Panc1 (cell line): ENCODE data around the gene ILDR1. TPM values are rescaled to one million over a fixed set of nuclear protein-coding genes. Genes with fewer than 3 reads are reported as not detected.

Experiments
- ATAC-seq: fragments of 200-7000 bp; cut with Tn5 transposase; 2 replicates; pipeline ENCODE4 v1.9.1; 2020; ENCODE audit warnings: mild to moderate bottlenecking, moderate library complexity
- BruUV-seq: library from RNA; stranded (reverse); fragments of 400-500 nt; replicated peaks from 2 replicates; lab custom pipeline; 2021; lab: Mats Ljungman, UMichigan
- CTCF ChIA-PET: fragments of 300-600 bp; sonication (Branson Sonifier 250); formaldehyde crosslinking; loops from one replicate; lab custom pipeline; 2022; ENCODE audit warnings: antibody characterized with exemption; lab: Charles Lee
- POLR2A ChIA-PET: fragments of 300-600 bp; sonication (Branson Sonifier 250); formaldehyde crosslinking; loops from one replicate; lab custom pipeline; 2022; ENCODE audit warnings: antibody characterized with exemption; lab: Charles Lee
- DNase-seq: peaks from one replicate; pipeline ENCODE4 v3.0.0-alpha.2; 2010; ENCODE audit warnings: low read depth, low spot score
- H3K27ac ChIP-seq: 2 replicates; pipeline ENCODE4 v1.5.1; 2011; ENCODE audit warnings: mild to moderate bottlenecking, low read length, inconsistent platforms
- H3K27me3 ChIP-seq: fragments of 200-500 bp; sonication (Bioruptor generic); 2 replicates; pipeline ENCODE4 v1.6.0; 2014; ENCODE audit warnings: low read length, inconsistent platforms; ENCODE audit not compliant: control insufficient read depth, insufficient read depth
- H3K36me3 ChIP-seq: fragments of 200-500 bp; sonication (Bioruptor generic); 2 replicates; pipeline ENCODE4 v1.5.1; 2014; ENCODE audit warnings: inconsistent platforms, mild to moderate bottlenecking, low read length, moderate library complexity; ENCODE audit not compliant: control insufficient read depth, insufficient read depth
- H3K4me1 ChIP-seq: 2 replicates; pipeline ENCODE4 v1.5.1; 2011; ENCODE audit warnings: inconsistent platforms, mild to moderate bottlenecking, low read length, moderate library complexity; ENCODE audit not compliant: control insufficient read depth, insufficient read depth
- H3K4me3 ChIP-seq, 2 experiments: 2 replicates each; pipeline ENCODE4 v1.5.1; 2011 to 2012; ENCODE audit warnings: low read depth in 2 of 2, low read length in 2 of 2, mild to moderate bottlenecking in 2 of 2, inconsistent platforms in 1 of 2, moderate library complexity in 1 of 2
- H3K9me3 ChIP-seq: fragments of 200-500 bp; sonication (Bioruptor generic); 2 replicates; pipeline ENCODE4 v1.5.1; 2014; ENCODE audit warnings: low read depth, mild to moderate bottlenecking, inconsistent platforms, low read length, moderate library complexity; ENCODE audit not compliant: control insufficient read depth, insufficient read depth
- POLR2AphosphoS5 ChIP-seq: IDR thresholded peaks from 2 replicates; pipeline ENCODE4 v1.6.1; 2012; ENCODE audit warnings: mild to moderate bottlenecking, low read depth, low read length, moderate library complexity
- SIN3A ChIP-seq: IDR thresholded peaks from 2 replicates; pipeline ENCODE4 v1.6.1; 2012; ENCODE audit warnings: low read depth, mild to moderate bottlenecking, low read length, moderate library complexity, borderline replicate concordance; ENCODE audit not compliant: insufficient read depth
- TCF7L2 ChIP-seq: IDR thresholded peaks from 2 replicates; pipeline ENCODE4 v1.6.1; 2011; ENCODE audit warnings: mild to moderate bottlenecking, low read depth, low read length, inconsistent platforms
- in situ Hi-C: cut with HindIII; loops from 2 replicates; pipeline ENCODE4 v1.10.0; 2016; ENCODE audit warnings: low sequenced_read_pairs, low pct_unique_long_range_greater_than_20kb
- intact Hi-C: fragments of 100-400 bp; cut with micrococcal nuclease; formaldehyde crosslinking; loops from one replicate; pipeline ENCODE4 v1.10.0; 2022; ENCODE audit not compliant: unreplicated experiment
- total RNA-seq: library from RNA; stranded (reverse); gene quantifications from one replicate; pipeline ENCODE4 v1.2.1, GENCODE V29; 2021; ENCODE audit not compliant: unreplicated experiment
- TF ChIP-seq, protein P1 (sequence below), 2 experiments: IDR thresholded peaks; 2 replicates each; pipeline ENCODE4 v1.6.1; 2011 to 2012; ENCODE audit warnings: low read depth in 2 of 2, control low read depth in 1 of 2, low read length in 1 of 2, mild to moderate bottlenecking in 1 of 2, moderate library complexity in 1 of 2; ENCODE audit not compliant: insufficient read depth in 1 of 2
- TF ChIP-seq, protein P2 (sequence below): fragments of 450-650 bp; IDR thresholded peaks from 2 replicates; pipeline ENCODE4 v1.5.1; 2017; ENCODE audit warnings: mild to moderate bottlenecking

ILDR1 gene
- total RNA-seq, 1 experiment from 2014 or later, result not detected

DNA sequence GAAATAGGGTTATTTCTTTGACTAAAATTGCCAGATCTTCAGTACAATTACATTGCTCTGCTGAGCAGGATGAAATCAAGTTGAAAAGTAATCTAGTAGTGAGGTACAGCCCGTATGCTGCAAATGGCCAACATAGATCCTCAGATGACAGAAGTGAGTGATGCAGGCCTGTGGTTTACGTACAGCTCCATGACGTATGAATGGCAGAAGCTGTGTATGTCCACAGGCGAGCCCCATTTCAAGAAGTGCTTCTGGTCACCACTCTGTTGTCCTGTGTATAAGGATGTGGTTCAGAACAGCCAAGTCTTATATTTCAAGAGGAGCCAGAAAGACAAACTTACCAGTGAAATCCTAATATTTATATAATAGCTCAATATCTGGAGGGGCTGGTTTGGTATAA is 42.3 kb upstream of the ILDR1 start:
- ATAC-seq (no peak), DNase-seq (no peak)
- Histone ChIP-seq H3K9me3 (no peaks in the 10 kb centered on the region), H3K4me3 (no peak overlapping the region), H3K36me3 (no peaks in the 10 kb centered on the region), H3K27me3 (no peaks in the 10 kb centered on the region), H3K27ac (no peak overlapping the region), H3K4me1 (no peaks in the 10 kb centered on the region)
- TF ChIP-seq POLR2AphosphoS5, result no peak
- TF ChIP-seq, protein P1, sequence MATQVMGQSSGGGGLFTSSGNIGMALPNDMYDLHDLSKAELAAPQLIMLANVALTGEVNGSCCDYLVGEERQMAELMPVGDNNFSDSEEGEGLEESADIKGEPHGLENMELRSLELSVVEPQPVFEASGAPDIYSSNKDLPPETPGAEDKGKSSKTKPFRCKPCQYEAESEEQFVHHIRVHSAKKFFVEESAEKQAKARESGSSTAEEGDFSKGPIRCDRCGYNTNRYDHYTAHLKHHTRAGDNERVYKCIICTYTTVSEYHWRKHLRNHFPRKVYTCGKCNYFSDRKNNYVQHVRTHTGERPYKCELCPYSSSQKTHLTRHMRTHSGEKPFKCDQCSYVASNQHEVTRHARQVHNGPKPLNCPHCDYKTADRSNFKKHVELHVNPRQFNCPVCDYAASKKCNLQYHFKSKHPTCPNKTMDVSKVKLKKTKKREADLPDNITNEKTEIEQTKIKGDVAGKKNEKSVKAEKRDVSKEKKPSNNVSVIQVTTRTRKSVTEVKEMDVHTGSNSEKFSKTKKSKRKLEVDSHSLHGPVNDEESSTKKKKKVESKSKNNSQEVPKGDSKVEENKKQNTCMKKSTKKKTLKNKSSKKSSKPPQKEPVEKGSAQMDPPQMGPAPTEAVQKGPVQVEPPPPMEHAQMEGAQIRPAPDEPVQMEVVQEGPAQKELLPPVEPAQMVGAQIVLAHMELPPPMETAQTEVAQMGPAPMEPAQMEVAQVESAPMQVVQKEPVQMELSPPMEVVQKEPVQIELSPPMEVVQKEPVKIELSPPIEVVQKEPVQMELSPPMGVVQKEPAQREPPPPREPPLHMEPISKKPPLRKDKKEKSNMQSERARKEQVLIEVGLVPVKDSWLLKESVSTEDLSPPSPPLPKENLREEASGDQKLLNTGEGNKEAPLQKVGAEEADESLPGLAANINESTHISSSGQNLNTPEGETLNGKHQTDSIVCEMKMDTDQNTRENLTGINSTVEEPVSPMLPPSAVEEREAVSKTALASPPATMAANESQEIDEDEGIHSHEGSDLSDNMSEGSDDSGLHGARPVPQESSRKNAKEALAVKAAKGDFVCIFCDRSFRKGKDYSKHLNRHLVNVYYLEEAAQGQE (IDR thresholded peaks at IDR 0.05; ENCODE audit: insufficient read depth in 1 of 2, low read depth in 2 of 2, low read length in 1 of 2), result no peak
- TF ChIP-seq, protein P2, sequence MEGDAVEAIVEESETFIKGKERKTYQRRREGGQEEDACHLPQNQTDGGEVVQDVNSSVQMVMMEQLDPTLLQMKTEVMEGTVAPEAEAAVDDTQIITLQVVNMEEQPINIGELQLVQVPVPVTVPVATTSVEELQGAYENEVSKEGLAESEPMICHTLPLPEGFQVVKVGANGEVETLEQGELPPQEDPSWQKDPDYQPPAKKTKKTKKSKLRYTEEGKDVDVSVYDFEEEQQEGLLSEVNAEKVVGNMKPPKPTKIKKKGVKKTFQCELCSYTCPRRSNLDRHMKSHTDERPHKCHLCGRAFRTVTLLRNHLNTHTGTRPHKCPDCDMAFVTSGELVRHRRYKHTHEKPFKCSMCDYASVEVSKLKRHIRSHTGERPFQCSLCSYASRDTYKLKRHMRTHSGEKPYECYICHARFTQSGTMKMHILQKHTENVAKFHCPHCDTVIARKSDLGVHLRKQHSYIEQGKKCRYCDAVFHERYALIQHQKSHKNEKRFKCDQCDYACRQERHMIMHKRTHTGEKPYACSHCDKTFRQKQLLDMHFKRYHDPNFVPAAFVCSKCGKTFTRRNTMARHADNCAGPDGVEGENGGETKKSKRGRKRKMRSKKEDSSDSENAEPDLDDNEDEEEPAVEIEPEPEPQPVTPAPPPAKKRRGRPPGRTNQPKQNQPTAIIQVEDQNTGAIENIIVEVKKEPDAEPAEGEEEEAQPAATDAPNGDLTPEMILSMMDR, result no peak
- ChIA-PET POLR2A (no interaction called here), CTCF (no interaction called here)
- BruUV-seq, result no TSS peak
- in situ Hi-C loops, result no loop called here
- intact Hi-C loops, result no loop called here

DNA sequence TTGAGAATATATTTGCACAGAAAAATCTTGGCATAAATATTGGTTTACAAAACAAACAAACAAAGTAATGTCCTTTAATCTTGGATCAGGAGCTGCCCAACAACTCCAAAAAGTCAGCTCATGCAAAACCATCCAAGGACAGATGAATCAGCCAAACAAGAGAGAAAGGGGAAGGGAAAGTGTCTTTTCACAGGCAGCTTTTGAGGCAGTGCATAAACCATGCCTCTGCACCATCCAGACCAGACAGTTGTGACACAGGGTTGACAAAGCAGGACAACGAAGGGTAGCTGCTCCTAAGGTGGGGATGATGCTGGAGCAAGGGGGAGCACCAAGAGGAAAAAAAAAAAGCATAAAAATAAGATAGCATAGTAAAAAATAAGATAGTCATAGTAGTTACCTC is 41.9 kb upstream of the ILDR1 start:
- Histone ChIP-seq H3K4me1 (no peaks in the 10 kb centered on the region), H3K36me3 (no peaks in the 10 kb centered on the region), H3K27ac (no peak overlapping the region), H3K27me3 (no peaks in the 10 kb centered on the region), H3K9me3 (no peaks in the 10 kb centered on the region), H3K4me3 (no peak overlapping the region)
- TF ChIP-seq TCF7L2 (no peak), SIN3A (no peak), POLR2AphosphoS5 (no peak)
- TF ChIP-seq, protein P1 (IDR thresholded peaks at IDR 0.05; ENCODE audit: insufficient read depth in 1 of 2, low read depth in 2 of 2, low read length in 1 of 2), result no peak
- TF ChIP-seq, protein P2, result no peak
- POLR2A ChIA-PET, result no interaction called here
- no peak for DNase-seq
- CTCF ChIA-PET, result no interaction called here
- no peak for ATAC-seq
- intact Hi-C loops, result no loop called here
- in situ Hi-C loops, result no loop called here
- no TSS peak for BruUV-seq
